B cell (primary cell): ENCODE data around the gene KCNH6. TPM values are rescaled to one million over a fixed set of nuclear protein-coding genes. Genes with fewer than 3 reads are reported as not detected.

Experiments
- ATAC-seq: fragments of 200-7000 bp; cut with Tn5 transposase; one replicate; pipeline ENCODE4 v1.10.0; 2021; ENCODE audit warnings: low read depth, mild to moderate bottlenecking, moderate number of reproducible peaks, moderate library complexity
- CTCF ChIA-PET: fragments of 350-600 bp; sonication (Branson Sonifier 250); formaldehyde crosslinking; loops from one replicate; lab custom pipeline; 2021; ENCODE audit warnings: antibody characterized with exemption, inconsistent platforms; lab: Charles Lee
- POLR2A ChIA-PET: fragments of 350-600 bp; sonication (Branson Sonifier 250); formaldehyde crosslinking; loops from one replicate; lab custom pipeline; 2021; ENCODE audit warnings: antibody characterized with exemption; lab: Charles Lee
- DNase-seq: peaks from one replicate; pipeline ENCODE4 v3.0.0; 2013
- H2AFZ ChIP-seq: 2 replicates; pipeline ENCODE4 v1.6.1; 2012; ENCODE audit warnings: mild to moderate bottlenecking, low read depth, low read length; ENCODE audit not compliant: insufficient read depth, poor library complexity, severe bottlenecking
- H3K27ac ChIP-seq, 2 donors: 1 replicate in 1 of 2; 2 replicates in 1 of 2; pipeline ENCODE4 v1.5.1; 2012 to 2013; ENCODE audit warnings: low read length in 2 of 2, mild to moderate bottlenecking in 2 of 2, moderate library complexity in 1 of 2
- H3K27me3 ChIP-seq, 4 experiments: fragments of 200-600 bp in 1 of 4; sonication (generic) in 1 of 4; replicated peaks in 1 of 4; 1 replicate in 2 of 4; 2 replicates in 2 of 4; pipeline versions ENCODE4 v1.6.1 to v1.7.0; 2013 to 2016; ENCODE audit warnings: low read length in 3 of 4, mild to moderate bottlenecking in 2 of 4, mixed read lengths in 1 of 4, moderate library complexity in 1 of 4; ENCODE audit not compliant: insufficient read depth in 4 of 4, control insufficient read depth in 3 of 4; ENCODE audit errors: control extremely low read depth in 1 of 4
- H3K36me3 ChIP-seq, 2 experiments: replicated peaks in 1 of 2; 1 replicate in 1 of 2; 2 replicates in 1 of 2; pipeline versions ENCODE4 v1.6.1 to v1.7.1; 2013; ENCODE audit warnings: low read length in 1 of 2; ENCODE audit not compliant: insufficient read depth in 2 of 2, control insufficient read depth in 1 of 2; ENCODE audit errors: control extremely low read depth in 1 of 2, extremely low read depth in 1 of 2
- H3K4me1 ChIP-seq, 2 donors: fragments of 200-600 bp in 1 of 2; sonication (generic) in 1 of 2; 1 replicate in 1 of 2; 2 replicates in 1 of 2; pipeline versions ENCODE4 v1.5.1 to v1.6.1; 2013 to 2017; ENCODE audit warnings: low read length in 2 of 2; ENCODE audit not compliant: control insufficient read depth in 2 of 2, insufficient read depth in 2 of 2
- H3K4me2 ChIP-seq: replicated peaks from 2 replicates; pipeline ENCODE3; 2012; ENCODE audit warnings: mild to moderate bottlenecking, low read depth, low read length; ENCODE audit not compliant: poor library complexity, severe bottlenecking
- H3K4me3 ChIP-seq, 5 experiments: fragments of 200-600 bp in 1 of 5; sonication (generic) in 1 of 5; 1 replicate in 3 of 5; 2 replicates in 2 of 5; pipeline versions ENCODE4 v1.5.1 to v1.7.0; 2011 to 2016; ENCODE audit warnings: low read length in 4 of 5, mild to moderate bottlenecking in 4 of 5, low read depth in 2 of 5, control low read depth in 1 of 5, moderate library complexity in 1 of 5; ENCODE audit not compliant: insufficient read depth in 1 of 5; ENCODE audit errors: control extremely low read depth in 1 of 5, extremely low read depth in 1 of 5
- H3K79me2 ChIP-seq: fragments of 200-600 bp; sonication (generic); one replicate; pipeline ENCODE4 v1.6.0; 2016; ENCODE audit warnings: low read length; ENCODE audit not compliant: control insufficient read depth, insufficient read depth
- H3K9ac ChIP-seq: fragments of 200-600 bp; sonication (generic); 2 replicates; pipeline ENCODE4 v1.6.1; 2017; ENCODE audit warnings: mild to moderate bottlenecking, low read length, moderate library complexity
- H3K9me3 ChIP-seq, 3 donors: one replicate each; pipeline versions ENCODE4 v1.6.1 to v1.7.1; 2013; ENCODE audit warnings: low read length in 2 of 3; ENCODE audit not compliant: control insufficient read depth in 2 of 3, insufficient read depth in 1 of 3; ENCODE audit errors: control extremely low read depth in 1 of 3
- H4K20me1 ChIP-seq: 2 replicates; pipeline ENCODE4 v1.6.0; 2012; ENCODE audit warnings: mild to moderate bottlenecking, low read length; ENCODE audit not compliant: insufficient read depth, control insufficient read depth, poor library complexity, severe bottlenecking
- H3K27ac Mint-ChIP-seq: one replicate; pipeline ENCODE4 v1.8.0; 2021; ENCODE audit warnings: mixed read lengths
- H3K27me3 Mint-ChIP-seq: one replicate; pipeline ENCODE4 v1.8.0; 2021; ENCODE audit warnings: mixed read lengths
- H3K4me1 Mint-ChIP-seq: one replicate; pipeline ENCODE4 v1.8.0; 2021; ENCODE audit warnings: mixed read lengths
- H3K4me3 Mint-ChIP-seq: one replicate; pipeline ENCODE4 v1.8.0; 2021; ENCODE audit warnings: mixed read lengths
- H3K9me3 Mint-ChIP-seq: one replicate; pipeline ENCODE4 v1.8.0; 2022; ENCODE audit warnings: mixed read lengths; ENCODE audit not compliant: insufficient read depth
- EZH2 ChIP-seq: IDR thresholded peaks from 2 replicates; pipeline ENCODE4 v1.6.1; 2012; ENCODE audit warnings: borderline replicate concordance, low read depth, mild to moderate bottlenecking, moderate library complexity, low read length; ENCODE audit not compliant: insufficient read depth, poor library complexity, severe bottlenecking
- WGBS: methylation state at CpG from one replicate; pipeline ENCODE4 v1.1.5; 2013; ENCODE audit warnings: missing lambda C conversion rate; ENCODE audit not compliant: insufficient coverage; 5-methylcytosine and 5-hydroxymethylcytosine counted together
- intact Hi-C: fragments of 100-400 bp; cut with micrococcal nuclease; formaldehyde crosslinking; loops from one replicate; pipeline ENCODE4 v1.10.0; 2022
- polyA plus RNA-seq: library from polyadenylated mRNA; depleted of rRNA; stranded (reverse); fragments of >200 nt; gene quantifications from 2 replicates; pipeline ENCODE4 v1.2.3, GENCODE V29; 2012
- total RNA-seq, 2 donors: library from RNA; stranded (reverse); fragments of 120-200 nt in 1 of 2; gene quantifications; 1 replicate in 1 of 2; 2 replicates in 1 of 2; pipeline versions ENCODE4 v1.2.3 to v1.2.4, GENCODE V29; 2013 to 2022
- TF ChIP-seq, protein P1 (sequence below): fragments of 200-600 bp; IDR thresholded peaks from one replicate; pipeline ENCODE4 v1.8.0; 2022; ENCODE audit warnings: antibody characterized with exemption, mild to moderate bottlenecking

The KCNH6 gene
- total and polyA plus RNA-seq, 2 donors (not counting 1 experiment from before 2014, with no cell fraction given), result not detected

DNA sequence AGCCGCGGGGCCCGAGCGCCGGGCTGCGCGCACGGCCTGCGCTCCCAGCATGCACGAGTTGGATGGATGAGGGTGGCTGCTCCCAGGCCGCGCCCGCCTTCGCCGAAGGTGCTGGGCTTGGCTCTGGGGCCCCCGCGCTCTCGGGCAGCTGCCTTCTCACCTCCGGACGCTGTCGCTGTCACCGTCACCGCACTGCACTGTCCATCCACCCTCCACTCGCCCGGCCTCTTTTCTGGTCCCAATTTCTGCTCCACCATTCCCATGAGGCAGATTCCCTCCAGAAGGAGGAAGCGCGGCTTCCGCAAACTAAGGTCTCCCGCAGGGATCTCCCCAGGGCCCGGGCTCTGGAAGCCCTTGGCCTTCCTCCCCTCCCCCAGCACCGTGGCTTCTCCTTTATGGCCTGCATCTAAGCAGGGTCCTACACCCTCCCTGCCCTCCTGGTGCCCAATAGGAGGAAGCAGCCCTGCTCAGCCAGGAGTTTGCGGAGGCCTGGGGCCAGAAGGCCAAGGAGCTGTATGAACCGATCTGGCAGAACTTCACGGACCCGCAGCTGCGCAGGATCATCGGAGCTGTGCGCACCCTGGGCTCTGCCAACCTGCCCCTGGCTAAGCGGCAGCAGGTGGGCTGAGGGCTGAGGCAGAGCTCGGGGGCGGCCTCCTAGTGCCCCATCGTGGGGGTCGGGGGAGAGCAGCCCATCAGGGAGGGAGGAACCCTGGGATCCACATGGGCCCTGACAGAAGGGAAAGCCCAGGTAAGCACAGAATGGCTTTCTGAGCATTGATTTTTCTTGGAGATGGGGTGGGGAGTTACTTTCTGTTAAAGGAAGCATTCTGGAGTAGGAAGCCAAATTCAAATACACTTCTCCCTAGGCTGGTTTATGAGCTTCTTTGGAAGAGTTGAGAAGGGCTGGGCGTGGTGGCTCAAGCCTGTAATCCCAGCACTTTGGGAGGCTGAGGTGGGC, 45.4 kb upstream of the KCNH6 start:
- Mint-ChIP-seq H3K27ac (no peak overlapping the region), H3K4me3 (peak overlapping the region; percentile 78), H3K27me3 (peaks cover 31% of the 10 kb centered on the region), H3K9me3 (no peaks in the 10 kb centered on the region), H3K4me1 (peaks cover 24% of the 10 kb centered on the region)
- Histone ChIP-seq H3K79me2 (no peaks in the 10 kb centered on the region), H3K4me2 (peak overlapping the region; percentile 98), H3K4me1 (peaks cover 20% of the 10 kb centered on the region in 2 donors), H3K4me3 (peak overlapping the region in 3 of 5 experiments; percentile 25 to 62 (median 43)), H2AFZ (peak overlapping the region; percentile 70), H4K20me1 (no peaks in the 10 kb centered on the region), H3K36me3 (no peaks in the 10 kb centered on the region), H3K27ac (no peak overlapping the region), H3K9me3 (peaks cover 0 to 2% (median 0%) of the 10 kb centered on the region in 3 donors), H3K9ac (peak overlapping the region; percentile 41), H3K27me3 (peaks cover 0 to 45% (median 13%) of the 10 kb centered on the region in 4 experiments)
- WGBS, result 18% methylated on average over 41 of the region's 44 CpGs
- TF ChIP-seq EZH2, result no peak
- ChIA-PET POLR2A (interaction anchor here (0.6 to 0.7 kb wide), 2 partner anchors 10 to 135 kb away, joined by 3 to 4 read pairs; no protein-coding TSS in a partner anchor), CTCF (interaction anchor here (0.6 to 8.7 kb wide), 16 partner anchors 16 to 397 kb away, joined by 3 to 158 read pairs (median 6); no protein-coding TSS in a partner anchor)
- ATAC-seq (no peak), DNase-seq (peak; percentile 31)
- intact Hi-C loops, result loop anchor here (1.0 kb wide), 1 partner anchor 31 kb away; the partner anchor contains the start of gene CYB561

GRCh38 chr17:63478814-63479494, 44.2 kb upstream of the KCNH6 start:
- DNase-seq (peak; percentile 81), ATAC-seq (peak; percentile 79)
- Histone ChIP-seq H3K4me2 (no peak overlapping the region), H2AFZ (no peak overlapping the region), H3K79me2 (no peaks in the 10 kb centered on the region), H3K9me3 (peaks cover 0 to 2% (median 0%) of the 10 kb centered on the region in 3 donors), H4K20me1 (no peaks in the 10 kb centered on the region), H3K9ac (no peak overlapping the region), H3K4me1 (peaks cover 20% of the 10 kb centered on the region in 2 donors), H3K36me3 (no peaks in the 10 kb centered on the region), H3K4me3 (no peak overlapping the region), H3K27me3 (peaks cover 0 to 46% (median 13%) of the 10 kb centered on the region in 4 experiments), H3K27ac (no peak overlapping the region)
- Mint-ChIP-seq H3K27me3 (peaks cover 35% of the 10 kb centered on the region), H3K9me3 (no peaks in the 10 kb centered on the region), H3K27ac (no peak overlapping the region), H3K4me3 (peak overlapping the region; percentile 71), H3K4me1 (peaks cover 24% of the 10 kb centered on the region)
- TF ChIP-seq EZH2, result no peak
- TF ChIP-seq, protein P1, sequence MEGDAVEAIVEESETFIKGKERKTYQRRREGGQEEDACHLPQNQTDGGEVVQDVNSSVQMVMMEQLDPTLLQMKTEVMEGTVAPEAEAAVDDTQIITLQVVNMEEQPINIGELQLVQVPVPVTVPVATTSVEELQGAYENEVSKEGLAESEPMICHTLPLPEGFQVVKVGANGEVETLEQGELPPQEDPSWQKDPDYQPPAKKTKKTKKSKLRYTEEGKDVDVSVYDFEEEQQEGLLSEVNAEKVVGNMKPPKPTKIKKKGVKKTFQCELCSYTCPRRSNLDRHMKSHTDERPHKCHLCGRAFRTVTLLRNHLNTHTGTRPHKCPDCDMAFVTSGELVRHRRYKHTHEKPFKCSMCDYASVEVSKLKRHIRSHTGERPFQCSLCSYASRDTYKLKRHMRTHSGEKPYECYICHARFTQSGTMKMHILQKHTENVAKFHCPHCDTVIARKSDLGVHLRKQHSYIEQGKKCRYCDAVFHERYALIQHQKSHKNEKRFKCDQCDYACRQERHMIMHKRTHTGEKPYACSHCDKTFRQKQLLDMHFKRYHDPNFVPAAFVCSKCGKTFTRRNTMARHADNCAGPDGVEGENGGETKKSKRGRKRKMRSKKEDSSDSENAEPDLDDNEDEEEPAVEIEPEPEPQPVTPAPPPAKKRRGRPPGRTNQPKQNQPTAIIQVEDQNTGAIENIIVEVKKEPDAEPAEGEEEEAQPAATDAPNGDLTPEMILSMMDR, result peak; percentile 78
- ChIA-PET POLR2A (interaction anchor here (0.6 kb wide), 1 partner anchor 11 kb away, joined by 4 read pairs; no protein-coding TSS in a partner anchor), CTCF (interaction anchor here (0.6 to 8.7 kb wide), 24 partner anchors 8 to 398 kb away, joined by 3 to 158 read pairs (median 4); no protein-coding TSS in a partner anchor)
- 36% methylated on average over 16 of the region's 16 CpGs for WGBS
- intact Hi-C loops, result no loop called here
